HCT116 (cell line): Measurements from ENCODE around the gene CD163. TPM values are rescaled to one million over a fixed set of nuclear protein-coding genes. Genes with fewer than 3 reads are reported as not detected.

Experiments
- ATAC-seq: fragments of 200-7000 bp; cut with Tn5 transposase; 2 replicates; pipeline ENCODE4 v1.9.1; 2020; ENCODE audit warnings: mild to moderate bottlenecking, moderate library complexity
- BruUV-seq: library from RNA; stranded (reverse); fragments of 400-500 nt; replicated peaks from 2 replicates; lab custom pipeline; 2021; lab: Mats Ljungman, UMichigan
- CTCF ChIA-PET: fragments of 300-600 bp; sonication (Branson Sonifier 250); formaldehyde crosslinking; loops from one replicate; lab custom pipeline; 2021; ENCODE audit warnings: antibody characterized with exemption; lab: Charles Lee
- POLR2A ChIA-PET: fragments of 300-600, 350-600 bp; sonication (Branson Sonifier 250); formaldehyde crosslinking; loops from one replicate; lab custom pipeline; 2021; ENCODE audit warnings: antibody characterized with exemption; lab: Charles Lee
- RAD21 ChIA-PET, 2 experiments: fragments of 300-600 bp; sonication (Branson Sonifier 250); formaldehyde crosslinking; loops; one replicate each; lab custom pipeline; 2023; ENCODE audit warnings: low total read pairs in 2 of 2; ENCODE audit not compliant: uncharacterized antibody in 2 of 2, unreplicated experiment in 2 of 2, low non-redundant PET in 1 of 2; lab: Charles Lee
- DNase-seq: peaks from one replicate; pipeline ENCODE4 v3.0.0-alpha.2; 2010; ENCODE audit warnings: low read depth, low spot score
- H2AFZ ChIP-seq: fragments of 200-600 bp; shearing (Covaris generic), sonication (generic); 2 replicates; pipeline ENCODE4 v1.6.1; 2017; ENCODE audit warnings: low read depth, mixed run types, mixed read lengths, antibody characterized with exemption, low read length; ENCODE audit not compliant: poor library complexity, severe bottlenecking
- H3K27ac ChIP-seq: 2 replicates; pipeline ENCODE4 v1.5.1; 2012; ENCODE audit warnings: low read depth, low read length
- H3K27me3 ChIP-seq: fragments of 200-600 bp; sonication (generic); 2 replicates; pipeline ENCODE4 v1.6.1; 2016; ENCODE audit warnings: mixed run types, low read length, mixed read lengths; ENCODE audit not compliant: insufficient read depth
- H3K36me3 ChIP-seq, 2 experiments: fragments of 200-500 bp in 1 of 2; fragments of 200-600 bp in 1 of 2; sonication (Bioruptor generic) in 1 of 2; sonication (generic) in 1 of 2; 2 replicates each; pipeline versions ENCODE4 v1.5.1 to v1.6.1; 2014 to 2016; ENCODE audit warnings: low read length in 2 of 2, inconsistent platforms in 1 of 2, mixed read lengths in 1 of 2, mixed run types in 1 of 2; ENCODE audit not compliant: insufficient read depth in 2 of 2, control insufficient read depth in 1 of 2
- H3K4me1 ChIP-seq, 2 experiments: fragments of 200-600 bp in 1 of 2; sonication (generic) in 1 of 2; 2 replicates each; pipeline versions ENCODE4 v1.5.1 to v1.6.1; 2012 to 2017; ENCODE audit warnings: low read length in 2 of 2, inconsistent platforms in 1 of 2, mild to moderate bottlenecking in 1 of 2, mixed read lengths in 1 of 2, mixed run types in 1 of 2, moderate library complexity in 1 of 2; ENCODE audit not compliant: insufficient read depth in 2 of 2, control insufficient read depth in 1 of 2
- H3K4me2 ChIP-seq: fragments of 200-600 bp; sonication (generic); 2 replicates; pipeline ENCODE4 v1.6.1; 2017; ENCODE audit warnings: mixed run types, low read length, mixed read lengths
- H3K4me3 ChIP-seq, 2 experiments: fragments of 200-600 bp in 1 of 2; sonication (generic) in 1 of 2; replicated peaks in 1 of 2; 2 replicates each; pipeline ENCODE4 v1.5.1; 2011 to 2016; ENCODE audit warnings: low read length in 2 of 2, control low read depth in 1 of 2, low read depth in 1 of 2, mild to moderate bottlenecking in 1 of 2, mixed read lengths in 1 of 2, mixed run types in 1 of 2
- H3K79me2 ChIP-seq: fragments of 200-600 bp; sonication (generic); 2 replicates; pipeline ENCODE4 v1.6.1; 2017; ENCODE audit warnings: mild to moderate bottlenecking, mixed run types, low read length, moderate library complexity, mixed read lengths; ENCODE audit not compliant: insufficient read depth
- H3K9ac ChIP-seq: fragments of 200-600 bp; sonication (generic); 2 replicates; pipeline ENCODE4 v1.6.1; 2016; ENCODE audit warnings: low read length, mixed read lengths
- H3K9me2 ChIP-seq: fragments of 200-600 bp; sonication (generic), shearing (Covaris generic); 2 replicates; pipeline ENCODE4 v1.6.1; 2017; ENCODE audit warnings: mixed run types, mild to moderate bottlenecking, moderate library complexity; ENCODE audit not compliant: insufficient read depth
- H3K9me3 ChIP-seq, 2 experiments: fragments of 200-500 bp in 1 of 2; fragments of 200-600 bp in 1 of 2; sonication (Bioruptor generic) in 1 of 2; sonication (generic) in 1 of 2; 2 replicates each; pipeline ENCODE4 v1.6.1; 2014 to 2017; ENCODE audit warnings: low read length in 2 of 2, mixed read lengths in 2 of 2, inconsistent platforms in 1 of 2, low read depth in 1 of 2, mild to moderate bottlenecking in 1 of 2, mixed run types in 1 of 2, moderate library complexity in 1 of 2; ENCODE audit not compliant: control insufficient read depth in 1 of 2, insufficient read depth in 1 of 2
- H4K20me1 ChIP-seq: fragments of 200-600 bp; sonication (generic), shearing (Covaris generic); 2 replicates; pipeline ENCODE4 v1.6.1; 2017; ENCODE audit warnings: mixed run types, mild to moderate bottlenecking, moderate library complexity; ENCODE audit not compliant: insufficient read depth
- EZH2phosphoT487 ChIP-seq: fragments of 200-600 bp; IDR thresholded peaks from 2 replicates; pipeline ENCODE4 v1.6.1; 2018; ENCODE audit warnings: antibody characterized with exemption, borderline replicate concordance
- FOSL1 ChIP-seq: IDR thresholded peaks from 2 replicates; pipeline ENCODE4 v1.6.1; 2012; ENCODE audit warnings: low read depth
- JUND ChIP-seq: IDR thresholded peaks from 2 replicates; pipeline ENCODE4 v1.6.1; 2012
- MAX ChIP-seq: IDR thresholded peaks from 2 replicates; pipeline ENCODE4 v1.6.1; 2012
- REST ChIP-seq: IDR thresholded peaks from 2 replicates; pipeline ENCODE4 v1.6.1; 2012; ENCODE audit warnings: low read depth
- SIN3A ChIP-seq: IDR thresholded peaks from 2 replicates; pipeline ENCODE4 v1.6.1; 2012; ENCODE audit warnings: low read depth
- SP1 ChIP-seq: IDR thresholded peaks from 2 replicates; pipeline ENCODE4 v1.6.1; 2012; ENCODE audit warnings: low read depth
- TCF7L2 ChIP-seq: IDR thresholded peaks from 2 replicates; pipeline ENCODE4 v1.7.0; 2011; ENCODE audit warnings: borderline replicate concordance, inconsistent platforms; ENCODE audit not compliant: insufficient read depth, insufficient read length; ENCODE audit errors: extremely low read depth
- YY1 ChIP-seq: IDR thresholded peaks from 2 replicates; pipeline ENCODE4 v1.6.1; 2011; ENCODE audit warnings: low read length, low read depth, moderate library complexity, mild to moderate bottlenecking; ENCODE audit not compliant: insufficient replicate concordance; ENCODE audit errors: extremely low read depth
- ZFX ChIP-seq: fragments of 450-650 bp; IDR thresholded peaks from 2 replicates; pipeline ENCODE4 v1.6.1; 2017
- intact Hi-C: fragments of 100-400 bp; cut with micrococcal nuclease; formaldehyde crosslinking; loops from 2 replicates; pipeline ENCODE4 v1.10.0; 2022
- total RNA-seq: library from RNA; stranded (reverse); gene quantifications from one replicate; pipeline ENCODE4 v1.2.1, GENCODE V29; 2021; ENCODE audit not compliant: unreplicated experiment
- TF ChIP-seq, protein P1 (sequence below): IDR thresholded peaks from 2 replicates; pipeline ENCODE4 v1.6.1; 2011; ENCODE audit warnings: mild to moderate bottlenecking, low read length, moderate library complexity; ENCODE audit not compliant: insufficient replicate concordance; ENCODE audit errors: extremely low read depth
- TF ChIP-seq, protein P2 (sequence below), 3 experiments: fragments of 200-600 bp in 1 of 3; sonication (generic) in 1 of 3; IDR thresholded peaks in 2 of 3; conservative IDR thresholded peaks in 1 of 3; 2 replicates each; pipeline ENCODE4 v1.5.1; 2012 to 2017; ENCODE audit warnings: low read depth in 2 of 3, low read length in 2 of 3, antibody characterized with exemption in 1 of 3, borderline replicate concordance in 1 of 3, control low read depth in 1 of 3, mild to moderate bottlenecking in 1 of 3, mixed read lengths in 1 of 3, mixed run types in 1 of 3, moderate library complexity in 1 of 3; ENCODE audit not compliant: insufficient read depth in 1 of 3

The CD163 gene
- total RNA-seq, 1 experiment from 2014 or later: 1.4 TPM

- no peaks in the 10 kb centered on the region for H3K9me3 ChIP-seq
- no peaks in the 10 kb centered on the region for H3K9me2 ChIP-seq
- ATAC-seq: no peak
- no peak overlapping the region for H2AFZ ChIP-seq
- CTCF ChIA-PET: no interaction called here
- H3K4me1 ChIP-seq: no peaks in the 10 kb centered on the region
- RAD21 ChIA-PET: no interaction called here
- H3K27me3 ChIP-seq: no peaks in the 10 kb centered on the region
- intact Hi-C loops: no loop called here
- no peaks in the 10 kb centered on the region for H4K20me1 ChIP-seq
- no peaks in the 10 kb centered on the region for H3K79me2 ChIP-seq
- BruUV-seq: no TSS peak
- no peak for DNase-seq
- POLR2A ChIA-PET: no interaction called here
- no peak overlapping the region for H3K9ac ChIP-seq
- TF ChIP-seq, protein P1, sequence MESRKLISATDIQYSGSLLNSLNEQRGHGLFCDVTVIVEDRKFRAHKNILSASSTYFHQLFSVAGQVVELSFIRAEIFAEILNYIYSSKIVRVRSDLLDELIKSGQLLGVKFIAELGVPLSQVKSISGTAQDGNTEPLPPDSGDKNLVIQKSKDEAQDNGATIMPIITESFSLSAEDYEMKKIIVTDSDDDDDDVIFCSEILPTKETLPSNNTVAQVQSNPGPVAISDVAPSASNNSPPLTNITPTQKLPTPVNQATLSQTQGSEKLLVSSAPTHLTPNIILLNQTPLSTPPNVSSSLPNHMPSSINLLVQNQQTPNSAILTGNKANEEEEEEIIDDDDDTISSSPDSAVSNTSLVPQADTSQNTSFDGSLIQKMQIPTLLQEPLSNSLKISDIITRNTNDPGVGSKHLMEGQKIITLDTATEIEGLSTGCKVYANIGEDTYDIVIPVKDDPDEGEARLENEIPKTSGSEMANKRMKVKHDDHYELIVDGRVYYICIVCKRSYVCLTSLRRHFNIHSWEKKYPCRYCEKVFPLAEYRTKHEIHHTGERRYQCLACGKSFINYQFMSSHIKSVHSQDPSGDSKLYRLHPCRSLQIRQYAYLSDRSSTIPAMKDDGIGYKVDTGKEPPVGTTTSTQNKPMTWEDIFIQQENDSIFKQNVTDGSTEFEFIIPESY: no peak
- TF ChIP-seq ZFX (no peak), EZH2phosphoT487 (no peak), FOSL1 (no peak), SP1 (no peak), SIN3A (no peak), REST (no peak), TCF7L2 (no peak), MAX (no peak), YY1 (no peak), JUND (no peak)
- TF ChIP-seq, protein P2, sequence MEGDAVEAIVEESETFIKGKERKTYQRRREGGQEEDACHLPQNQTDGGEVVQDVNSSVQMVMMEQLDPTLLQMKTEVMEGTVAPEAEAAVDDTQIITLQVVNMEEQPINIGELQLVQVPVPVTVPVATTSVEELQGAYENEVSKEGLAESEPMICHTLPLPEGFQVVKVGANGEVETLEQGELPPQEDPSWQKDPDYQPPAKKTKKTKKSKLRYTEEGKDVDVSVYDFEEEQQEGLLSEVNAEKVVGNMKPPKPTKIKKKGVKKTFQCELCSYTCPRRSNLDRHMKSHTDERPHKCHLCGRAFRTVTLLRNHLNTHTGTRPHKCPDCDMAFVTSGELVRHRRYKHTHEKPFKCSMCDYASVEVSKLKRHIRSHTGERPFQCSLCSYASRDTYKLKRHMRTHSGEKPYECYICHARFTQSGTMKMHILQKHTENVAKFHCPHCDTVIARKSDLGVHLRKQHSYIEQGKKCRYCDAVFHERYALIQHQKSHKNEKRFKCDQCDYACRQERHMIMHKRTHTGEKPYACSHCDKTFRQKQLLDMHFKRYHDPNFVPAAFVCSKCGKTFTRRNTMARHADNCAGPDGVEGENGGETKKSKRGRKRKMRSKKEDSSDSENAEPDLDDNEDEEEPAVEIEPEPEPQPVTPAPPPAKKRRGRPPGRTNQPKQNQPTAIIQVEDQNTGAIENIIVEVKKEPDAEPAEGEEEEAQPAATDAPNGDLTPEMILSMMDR (IDR thresholded peaks at IDR 0.05 in 2 of 3, conservative IDR thresholded peaks at IDR 0.05 in 1 of 3; ENCODE audit: borderline replicate concordance in 1 of 3, insufficient read depth in 1 of 3, low read depth in 2 of 3, low read length in 2 of 3): no peak
- H3K36me3 ChIP-seq: no peaks in the 10 kb centered on the region
- no peak overlapping the region for H3K4me3 ChIP-seq
- no peak overlapping the region for H3K27ac ChIP-seq
- no peak overlapping the region for H3K4me2 ChIP-seq
These were observed 52.9 kb downstream of the CD163 start for GRCh38 chr12:7450667-7451066.
